OCI-LY3 (cell line): ENCODE measurements around the gene P2RX6.

Source experiments
- CTCF ChIP-seq: fragments of 200-600, 300-600 bp; sonication (generic); IDR thresholded peaks from 2 replicates; pipeline ENCODE4 v1.5.1; 2014; ENCODE audit warnings: antibody characterized with exemption, low read length, low read depth
- EZH2phosphoT487 ChIP-seq: fragments of 200-600 bp; shearing (Covaris generic); IDR thresholded peaks from 2 replicates; pipeline ENCODE4 v1.6.1; 2018; ENCODE audit warnings: antibody characterized with exemption, mixed run types, low read depth

DNA sequence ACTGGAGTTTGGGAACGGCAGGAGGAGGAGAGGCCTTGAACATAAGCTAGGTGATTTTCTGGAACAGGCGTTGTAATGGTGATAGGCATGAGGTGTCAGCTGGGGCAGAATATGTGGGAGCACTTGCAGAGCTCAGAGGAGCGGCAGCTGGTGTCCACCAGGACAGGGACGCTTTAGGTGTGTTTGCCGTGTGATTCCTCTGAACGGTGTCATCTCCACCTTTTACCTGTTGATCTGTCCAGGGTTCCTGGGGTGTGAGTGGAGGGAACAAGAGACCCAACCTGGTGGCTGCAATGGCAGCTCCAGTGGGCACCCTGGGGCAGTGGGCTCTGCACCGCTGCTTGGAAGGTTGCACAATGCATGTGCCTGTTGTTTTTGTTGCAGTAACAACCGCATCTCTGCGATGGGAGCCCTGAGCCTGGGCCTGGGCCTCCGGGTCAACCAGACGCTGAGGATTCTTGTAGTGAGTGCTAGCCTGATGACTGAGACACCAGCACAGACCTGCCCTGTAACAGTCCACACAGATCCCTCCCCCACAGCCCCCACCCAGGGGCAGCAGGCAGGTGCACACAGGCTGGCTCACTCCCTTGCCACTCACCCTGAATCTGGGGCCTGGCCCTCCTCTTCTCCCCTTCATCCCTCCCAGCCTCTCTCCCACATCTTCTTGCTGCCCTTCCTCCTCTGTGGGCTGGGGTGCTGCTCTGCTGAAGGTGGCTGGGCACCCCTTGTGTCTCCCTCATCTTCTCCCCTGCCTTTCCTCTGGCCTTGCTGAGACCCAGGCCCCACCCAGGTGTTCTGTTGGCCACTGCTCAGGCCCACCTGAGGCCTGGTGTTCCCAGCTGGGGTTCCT, 40.0 kb downstream of the P2RX6 start:
- TF ChIP-seq CTCF, result no peak
- no peak for TF ChIP-seq EZH2phosphoT487
